CD4-positive, alpha-beta T cell treated with Interleukin-21 for 1 hour (primary cell): ENCODE data around the gene IGFBP1.
"Not testable (repeated sequence)": the region's sequence is repeated elsewhere in the genome, so short reads cannot be mapped to it uniquely, and the experiment has no call there.

Source experiments
- DNase-seq: peaks from one replicate; pipeline ENCODE4 v3.0.0-alpha.2; 2020

Gene IGFBP1

DNA sequence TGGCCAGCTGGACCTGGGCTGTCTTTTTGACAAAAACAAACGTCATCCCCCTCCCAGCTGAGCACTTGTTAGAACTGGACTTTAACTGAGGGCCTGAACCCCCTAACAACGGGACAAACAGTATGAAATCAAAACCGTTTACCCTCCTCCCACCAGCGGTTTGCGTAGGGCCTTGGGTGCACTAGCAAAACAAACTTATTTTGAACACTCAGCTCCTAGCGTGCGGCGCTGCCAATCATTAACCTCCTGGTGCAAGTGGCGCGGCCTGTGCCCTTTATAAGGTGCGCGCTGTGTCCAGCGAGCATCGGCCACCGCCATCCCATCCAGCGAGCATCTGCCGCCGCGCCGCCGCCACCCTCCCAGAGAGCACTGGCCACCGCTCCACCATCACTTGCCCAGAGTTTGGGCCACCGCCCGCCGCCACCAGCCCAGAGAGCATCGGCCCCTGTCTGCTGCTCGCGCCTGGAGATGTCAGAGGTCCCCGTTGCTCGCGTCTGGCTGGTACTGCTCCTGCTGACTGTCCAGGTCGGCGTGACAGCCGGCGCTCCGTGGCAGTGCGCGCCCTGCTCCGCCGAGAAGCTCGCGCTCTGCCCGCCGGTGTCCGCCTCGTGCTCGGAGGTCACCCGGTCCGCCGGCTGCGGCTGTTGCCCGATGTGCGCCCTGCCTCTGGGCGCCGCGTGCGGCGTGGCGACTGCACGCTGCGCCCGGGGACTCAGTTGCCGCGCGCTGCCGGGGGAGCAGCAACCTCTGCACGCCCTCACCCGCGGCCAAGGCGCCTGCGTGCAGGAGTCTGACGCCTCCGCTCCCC is at the start of gene IGFBP1:
IGFBP1 (plus strand) TSS at position 304 of the 808 bp plus-strand sequence; CDS start at position 469, 165 bp downstream.
- no peak for DNase-seq

DNA sequence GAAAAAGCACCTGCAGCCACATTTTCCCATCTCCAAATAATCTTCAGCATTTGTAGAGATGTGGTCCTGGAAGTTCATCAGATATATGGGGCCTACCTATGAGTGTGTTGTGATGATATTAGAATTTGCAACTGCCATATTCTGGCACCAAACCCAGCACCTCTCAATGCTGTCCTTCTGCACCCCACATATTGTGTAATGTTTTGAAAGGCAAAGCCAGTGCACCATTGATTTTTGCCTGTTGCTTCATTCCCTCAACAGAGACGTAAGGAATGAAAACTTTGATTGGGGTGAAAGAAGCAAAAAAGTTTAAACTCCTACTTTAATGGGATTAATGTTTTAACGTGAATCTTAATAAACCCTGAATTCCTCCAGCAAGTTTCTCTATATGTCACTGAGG is 49.4 kb upstream of the IGFBP1 start:
- not testable (repeated sequence) for DNase-seq

DNA sequence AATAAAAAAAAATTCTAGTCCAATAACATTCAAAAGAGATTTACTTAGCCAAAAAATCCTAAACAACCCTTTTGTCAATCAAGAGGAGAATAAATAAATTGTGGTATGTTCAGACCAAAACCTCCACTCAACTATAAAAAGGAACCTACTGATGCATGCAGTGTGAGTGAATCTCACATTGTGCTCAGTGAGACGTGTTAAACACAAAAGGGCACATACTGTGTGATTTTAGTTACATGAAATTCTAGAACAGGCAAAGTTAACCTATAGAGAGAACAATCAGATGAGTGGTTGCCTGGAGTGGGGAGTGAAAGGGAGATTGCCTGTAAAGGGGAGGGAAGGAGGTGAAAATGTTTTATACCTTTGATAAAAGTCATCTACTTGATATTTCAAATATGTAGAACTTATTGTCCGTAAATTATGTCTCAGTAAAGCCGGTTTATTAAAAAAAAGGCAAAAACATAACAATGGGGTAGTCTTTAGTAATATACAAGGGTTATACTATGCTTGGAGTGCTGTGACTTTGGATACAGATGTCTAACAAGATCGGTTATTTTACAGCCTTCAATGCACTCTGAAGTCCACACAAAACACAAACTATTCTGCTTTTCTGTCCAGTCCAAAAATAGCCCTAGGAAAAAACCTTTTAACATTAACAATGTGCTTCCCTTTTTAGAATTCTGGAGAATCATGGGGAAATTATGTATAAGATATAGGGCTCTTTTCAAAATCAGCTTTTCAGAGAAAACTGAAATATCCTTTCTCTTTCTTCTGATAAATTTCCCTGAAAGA is 46.2 kb upstream of the IGFBP1 start:
- not testable (repeated sequence) for DNase-seq

DNA sequence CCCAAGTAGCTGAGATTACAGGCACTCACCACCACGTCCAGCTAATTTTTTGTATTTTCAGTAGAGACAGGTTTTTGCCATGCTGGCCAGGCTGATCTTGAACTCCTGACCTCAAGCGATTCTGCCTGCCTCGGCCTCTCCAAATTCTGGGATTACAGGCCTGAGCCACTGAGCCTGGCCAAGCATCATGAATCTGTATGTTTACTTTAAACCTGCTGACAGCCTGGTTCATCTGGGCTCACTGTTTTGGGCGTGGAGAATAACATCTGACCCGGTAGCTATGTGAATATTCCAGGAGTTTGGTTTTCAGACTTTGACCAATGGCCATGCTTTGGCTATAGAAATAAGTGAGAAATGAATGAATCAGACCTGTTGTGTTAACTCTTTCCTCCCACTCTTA is 41.8 kb upstream of the IGFBP1 start:
- DNase-seq: not testable (repeated sequence)

DNA sequence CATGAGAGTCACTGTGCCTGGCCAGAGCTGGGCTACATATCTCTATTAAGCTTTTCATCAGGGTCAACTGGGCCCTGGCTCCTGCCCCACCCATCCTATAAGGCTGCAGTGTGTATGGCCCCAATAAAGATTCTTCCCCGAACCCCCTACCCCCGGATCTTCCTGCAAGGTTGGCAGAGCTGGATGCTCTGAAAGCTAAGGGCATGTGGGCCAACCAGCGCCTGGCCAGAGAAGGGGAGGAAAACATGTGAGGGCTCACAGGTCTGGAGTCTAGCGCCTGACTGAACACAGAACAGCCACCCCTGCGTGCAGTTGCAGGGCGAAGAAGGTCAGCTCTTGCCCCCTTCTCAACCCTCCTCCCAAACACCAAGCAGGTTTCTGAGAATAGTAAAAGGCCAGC is 39.6 kb upstream of the IGFBP1 start:
- not testable (repeated sequence) for DNase-seq

DNA sequence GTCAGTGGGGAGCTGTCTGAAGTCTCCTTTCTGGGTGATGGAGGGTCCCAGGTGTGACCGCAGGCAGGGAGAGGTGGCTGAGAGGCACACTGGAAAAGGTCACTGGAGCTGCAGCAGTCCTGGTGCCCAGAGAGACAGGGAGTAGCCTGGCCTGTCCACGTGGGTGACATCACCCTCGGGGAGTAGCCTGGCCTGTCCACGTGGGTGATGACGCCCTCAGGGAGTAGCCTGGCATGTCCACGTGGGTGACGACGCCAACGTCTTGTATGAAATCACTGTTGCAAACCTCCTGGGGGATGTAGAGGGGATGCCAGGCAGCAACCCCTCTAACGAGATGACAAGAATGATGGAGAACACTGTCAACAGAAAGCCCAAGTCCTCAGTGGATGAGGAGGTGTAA is 35.3 kb upstream of the IGFBP1 start:
- DNase-seq: not testable (repeated sequence)

DNA sequence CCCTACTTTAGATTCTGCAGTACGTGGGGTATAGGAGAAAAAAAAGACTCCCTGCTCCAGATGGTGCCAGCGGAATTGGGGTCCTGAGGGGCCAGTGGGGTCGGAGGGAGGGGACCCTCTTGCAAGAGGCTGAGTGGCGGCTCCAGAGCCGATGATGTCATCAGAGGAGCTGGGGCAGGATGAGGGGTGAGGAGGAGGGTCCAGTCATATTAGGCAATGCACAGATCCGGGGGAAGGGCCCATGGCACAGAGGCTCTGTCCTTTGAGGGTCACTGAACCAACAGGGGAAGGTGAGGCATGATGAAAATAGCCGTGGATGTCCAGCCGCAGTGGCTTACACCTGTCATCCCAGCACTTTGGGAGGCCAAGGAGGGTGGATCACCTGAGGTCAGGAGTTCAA is 34.8 kb upstream of the IGFBP1 start:
- DNase-seq: not testable (repeated sequence)

DNA sequence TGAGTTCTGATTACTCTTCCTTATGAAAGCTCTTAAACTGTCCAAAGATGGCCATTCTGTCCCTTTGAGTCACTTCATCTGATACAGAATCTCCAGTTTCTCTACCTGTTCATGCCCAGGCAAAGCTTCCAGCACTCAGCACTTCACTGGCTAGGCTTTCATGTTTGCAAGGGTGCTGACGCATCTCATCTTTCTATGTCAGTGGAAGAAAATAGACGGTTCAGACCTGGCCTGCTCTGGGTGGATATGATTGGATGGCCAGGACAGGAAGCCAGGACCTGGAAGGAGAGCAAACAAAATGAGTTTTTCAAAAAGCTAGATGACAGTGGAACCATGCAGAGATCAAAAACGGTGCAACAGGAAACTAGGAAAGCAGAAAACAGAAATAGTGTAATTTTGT is 32.6 kb upstream of the IGFBP1 start:
- DNase-seq: not testable (repeated sequence)

DNA sequence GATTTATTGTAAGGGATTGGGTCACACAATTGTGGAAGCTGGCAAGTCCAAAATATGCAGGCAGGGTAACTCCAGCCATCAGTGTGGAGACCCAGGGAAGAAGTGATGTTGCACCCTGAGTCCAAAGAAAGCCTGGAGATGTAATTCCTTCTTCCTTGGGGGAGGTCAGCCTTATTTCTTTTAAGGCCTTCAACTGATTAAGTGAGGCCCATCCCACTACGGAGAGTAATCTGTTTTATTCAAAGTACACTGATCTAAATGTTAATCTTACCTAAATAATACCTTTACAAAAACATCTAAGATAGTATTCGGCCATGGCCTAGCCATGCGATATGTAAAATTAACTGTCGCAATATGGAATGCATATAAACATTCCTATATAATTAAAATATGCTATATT is 31.4 kb upstream of the IGFBP1 start:
- DNase-seq: not testable (repeated sequence)

DNA sequence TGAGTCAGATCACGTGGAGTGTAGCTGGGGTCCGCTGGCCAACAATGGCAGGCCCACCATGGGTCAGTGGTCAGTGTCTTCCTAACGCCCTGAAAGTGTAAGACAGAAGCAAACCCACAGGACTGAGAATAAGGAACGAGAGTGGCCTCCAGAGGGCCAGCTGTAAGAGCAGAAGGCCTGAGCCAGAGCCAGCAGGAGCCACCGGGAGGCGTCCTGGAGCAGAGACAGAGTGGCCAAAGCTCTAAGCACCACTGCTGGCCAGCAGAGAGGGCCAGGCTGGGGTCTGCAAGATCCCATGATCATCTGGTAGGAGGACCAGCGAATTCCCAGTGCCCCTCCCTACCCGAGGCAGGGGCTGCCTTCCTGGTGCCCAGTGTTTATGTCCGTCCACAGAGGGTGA is 24.6 kb upstream of the IGFBP1 start:
- DNase-seq: no peak

DNA sequence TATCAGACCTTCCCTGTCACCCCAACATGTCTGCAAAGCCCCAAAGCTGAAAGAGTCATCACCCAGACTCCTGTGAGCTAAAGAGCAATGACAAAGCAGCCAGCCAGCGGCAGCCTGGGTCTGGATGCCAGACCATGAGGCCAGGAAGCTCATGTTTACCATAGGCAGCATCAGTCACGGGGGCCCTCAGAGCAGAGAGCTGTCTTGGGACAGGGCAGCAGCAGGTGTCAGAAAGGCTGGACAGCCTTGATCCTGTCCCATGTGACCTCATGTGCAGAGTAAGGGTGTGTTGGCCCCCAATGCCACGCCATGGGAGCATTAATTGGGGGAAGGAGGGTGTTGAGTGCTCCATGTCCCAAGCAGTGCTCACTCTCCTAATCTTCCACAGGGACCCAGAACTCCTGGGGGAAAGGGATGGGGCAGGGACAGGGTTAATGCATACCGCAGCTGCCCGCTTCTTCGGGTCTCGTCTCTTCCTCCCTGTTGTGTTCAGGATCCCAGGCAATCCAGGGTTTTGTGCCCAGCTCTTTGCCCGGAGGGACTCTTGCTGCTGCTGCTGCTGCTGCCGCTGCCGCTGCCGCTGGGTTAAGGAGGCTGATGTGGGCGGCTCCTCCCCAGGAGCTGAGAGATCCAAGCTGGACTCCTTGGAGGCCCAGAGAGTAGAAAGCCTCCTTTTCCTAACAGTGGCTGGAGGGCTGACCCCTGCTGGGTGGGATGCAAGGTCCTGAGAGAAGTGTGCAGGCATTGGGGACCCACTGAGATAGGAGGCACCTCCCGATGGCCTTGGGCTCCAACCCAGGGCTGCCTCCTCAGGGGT is 22.5 kb upstream of the IGFBP1 start:
- no peak for DNase-seq

DNA sequence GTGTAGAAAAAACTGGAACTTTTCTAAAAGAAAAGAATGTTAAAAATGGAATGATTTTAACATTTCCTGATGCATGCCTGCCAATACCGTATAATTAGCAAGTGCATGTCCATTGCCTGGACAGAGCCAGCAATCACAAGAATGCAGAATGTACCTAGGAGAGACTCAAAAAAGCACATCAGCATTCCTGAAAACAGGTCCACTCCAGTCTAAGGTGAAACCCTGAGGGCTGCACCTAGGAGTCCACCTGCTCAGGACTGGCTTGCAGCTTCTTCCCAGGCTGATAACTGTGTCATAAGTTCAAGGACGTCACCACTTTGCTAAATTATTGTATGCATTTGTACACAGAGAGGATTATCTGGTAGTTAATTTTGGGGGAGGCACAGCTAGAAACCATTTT is 20.8 kb upstream of the IGFBP1 start:
- no peak for DNase-seq

DNA sequence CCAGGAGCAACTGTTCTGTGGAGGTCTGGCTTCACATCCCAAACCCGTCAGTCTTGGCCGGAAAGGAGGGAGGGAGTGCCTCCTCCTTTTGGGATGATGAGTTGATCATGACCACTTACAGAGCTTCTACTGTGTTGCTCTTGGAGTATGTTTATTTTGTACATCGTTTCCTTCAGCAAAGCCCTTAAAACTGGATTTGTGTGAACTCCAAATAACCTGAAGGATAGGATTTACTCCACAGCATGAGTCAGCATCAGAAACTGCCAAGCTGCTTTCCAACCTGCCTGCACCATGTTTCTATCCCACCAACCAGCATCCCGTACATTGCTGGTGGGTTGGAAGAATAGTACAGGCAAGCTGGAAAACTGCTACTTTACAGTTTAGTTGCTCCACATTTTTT is 18.9 kb upstream of the IGFBP1 start:
- no peak for DNase-seq

DNA sequence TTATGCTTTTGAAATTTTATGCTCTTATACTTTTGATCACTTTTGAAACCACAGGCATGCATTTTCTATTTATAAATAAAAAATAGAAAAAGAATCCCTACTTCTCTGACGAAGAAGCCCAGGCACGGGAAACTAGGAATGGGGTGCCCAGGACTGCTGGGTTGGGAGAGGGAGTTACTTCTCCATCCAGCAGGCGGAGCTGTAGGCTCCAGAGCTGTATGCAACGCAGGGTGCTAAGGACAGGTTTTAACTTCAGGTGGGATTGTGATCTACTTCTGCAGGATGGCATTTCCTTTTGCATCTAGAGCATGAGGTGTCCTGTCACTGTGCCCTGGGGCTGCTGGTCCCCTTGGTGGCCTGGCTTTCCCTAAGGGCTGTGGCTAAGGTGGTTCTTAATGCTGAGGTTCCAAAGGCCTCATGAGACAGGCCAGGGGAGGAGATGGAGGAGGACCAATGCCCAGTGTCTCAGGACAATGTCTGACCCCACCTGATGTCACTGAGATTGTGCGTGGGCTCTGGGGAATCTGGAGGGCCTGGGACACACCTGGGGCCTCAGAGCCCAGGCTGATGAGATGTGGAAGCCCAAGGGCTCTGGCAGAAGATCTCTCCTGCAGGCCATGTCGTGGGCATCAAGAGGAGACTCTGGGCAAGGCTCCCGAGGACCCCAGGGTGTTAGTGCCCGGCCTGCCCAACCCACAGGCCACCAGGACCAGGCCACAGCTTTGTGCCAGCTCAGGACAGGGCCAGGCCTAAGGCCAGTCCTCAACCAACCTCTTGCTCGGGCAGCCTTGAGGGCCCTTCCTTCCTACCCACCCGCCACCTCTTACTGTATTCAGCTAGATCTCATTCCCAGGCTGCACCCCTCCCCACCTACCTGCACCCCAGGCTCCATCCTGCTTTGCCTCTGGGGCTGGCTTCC is 15.9 kb upstream of the IGFBP1 start:
- DNase-seq: no peak

DNA sequence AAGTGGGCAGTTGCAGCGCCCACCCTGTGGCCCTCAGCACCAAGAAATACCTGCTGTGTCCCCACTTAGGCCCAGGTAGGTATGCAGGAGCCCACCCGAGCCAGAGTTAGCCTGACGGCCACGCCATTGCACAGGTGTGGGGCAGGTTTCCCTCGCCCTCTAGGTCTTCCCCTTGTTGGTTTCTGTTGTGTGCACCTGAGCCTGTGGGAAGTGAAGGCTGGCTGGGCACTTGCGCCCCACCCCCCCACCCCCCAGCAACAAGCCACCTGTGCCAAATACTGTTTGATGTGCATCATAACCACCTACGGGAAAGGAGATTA is 15.3 kb upstream of the IGFBP1 start, which contains the start of gene CCDC201:
CCDC201 (minus strand) TSS at position 48 of the 320 bp plus-strand sequence. CDS start 75 bp downstream, outside the sequence.
- no peak for DNase-seq

DNA sequence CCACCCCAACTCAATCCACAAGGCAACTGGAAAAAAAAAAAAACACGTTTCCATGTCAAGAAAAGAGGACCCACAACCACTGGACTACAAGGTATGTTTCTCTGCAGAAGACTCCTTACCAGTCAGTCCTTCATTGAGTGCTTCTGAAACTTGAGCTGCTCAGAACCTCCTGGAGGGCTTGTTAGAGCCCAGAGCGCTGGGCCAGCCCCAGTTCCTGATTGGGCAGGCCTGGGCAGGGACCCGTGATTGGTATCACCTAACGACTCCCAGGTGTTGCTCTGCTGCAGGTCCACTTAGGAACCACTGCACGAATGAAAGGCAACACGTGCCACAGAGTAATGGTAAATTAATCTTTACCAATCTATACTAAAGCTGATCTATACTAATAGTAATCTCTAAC is 14.9 kb upstream of the IGFBP1 start:
- no peak for DNase-seq

DNA sequence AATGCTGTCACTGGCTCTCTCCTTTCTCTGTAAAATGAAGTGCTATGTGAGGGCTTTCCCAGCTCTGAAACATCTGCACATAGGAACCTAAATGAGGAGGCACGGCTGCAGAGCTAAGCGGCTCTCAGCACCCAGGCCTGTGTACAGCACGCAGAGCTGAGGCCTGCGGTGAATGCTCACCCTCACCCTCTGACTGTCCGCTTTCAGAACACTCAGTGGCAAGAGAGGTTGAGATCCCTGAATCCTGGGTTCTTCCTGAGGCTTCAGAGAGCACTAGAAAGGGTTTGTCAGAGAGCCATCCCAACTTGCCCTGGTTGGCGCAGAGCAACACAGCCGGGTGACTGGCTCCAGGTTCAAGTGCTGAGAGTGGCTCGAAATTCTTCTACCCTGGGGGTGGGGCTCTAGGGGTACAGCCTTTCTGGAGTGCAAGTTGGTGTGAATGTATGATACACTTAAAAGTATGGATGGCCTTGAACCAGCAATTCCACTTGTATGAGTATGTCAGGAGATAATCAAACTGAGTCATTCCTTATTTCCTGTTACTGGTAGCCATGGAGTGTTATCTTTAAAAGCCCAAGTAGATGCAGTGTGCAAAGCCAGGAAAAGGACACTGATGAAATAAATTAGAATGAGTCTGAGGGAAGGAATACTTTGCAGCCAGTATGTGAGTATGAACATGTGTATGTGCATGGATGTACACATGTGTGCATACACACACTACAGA is 13.7 kb upstream of the IGFBP1 start:
- no peak for DNase-seq

DNA sequence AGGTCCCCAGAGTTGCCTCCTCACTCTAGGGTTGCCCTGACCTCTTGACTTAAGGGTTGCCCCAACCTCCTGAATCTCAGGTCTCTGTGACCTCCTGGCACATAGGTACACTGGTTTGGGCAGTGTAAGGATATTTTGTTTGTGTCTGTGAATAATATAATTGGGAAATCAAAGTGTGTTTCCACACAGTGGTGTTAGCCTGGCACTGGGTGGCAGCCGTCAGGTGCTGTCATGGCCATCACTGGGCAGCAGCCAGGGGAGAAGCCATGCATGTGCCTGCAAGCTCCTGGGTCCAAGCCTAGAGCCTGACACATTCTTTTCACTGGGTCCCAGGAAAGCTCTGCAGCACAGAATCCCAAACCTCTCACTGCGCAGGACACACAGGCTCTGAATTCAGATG is 11.8 kb upstream of the IGFBP1 start:
- DNase-seq: no peak

DNA sequence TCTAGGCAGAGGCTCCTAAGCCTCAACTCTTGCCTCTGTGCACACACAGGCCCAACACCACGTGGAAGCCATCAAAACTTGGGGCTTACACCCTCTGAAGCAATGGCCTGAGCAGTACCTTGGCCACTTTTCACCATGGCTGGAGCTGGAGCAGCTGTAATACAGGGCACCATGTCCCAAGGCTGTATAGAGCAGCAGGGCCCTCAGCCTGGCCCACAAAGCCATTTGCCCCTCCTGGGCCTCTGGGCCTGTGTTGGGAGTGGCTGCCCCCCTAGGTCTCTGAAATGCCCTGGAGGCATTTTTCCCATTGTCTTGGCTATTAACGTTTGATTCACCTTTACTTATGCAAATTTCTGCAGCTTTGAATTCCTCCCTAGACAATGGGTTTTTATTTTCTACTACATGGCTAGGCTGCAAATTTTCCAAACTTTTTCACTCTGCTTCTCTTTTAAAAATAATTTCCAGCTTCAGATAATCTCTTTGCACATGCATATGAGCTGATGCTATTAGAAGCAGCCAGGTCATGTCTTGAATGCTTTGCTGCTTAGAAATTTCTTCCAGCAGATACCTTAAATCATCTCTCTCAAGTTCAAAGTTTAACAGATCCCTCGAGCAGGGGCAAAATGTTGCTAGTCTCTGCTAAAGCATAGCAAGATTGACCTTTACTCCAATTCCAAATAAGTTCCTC is 9.7 kb upstream of the IGFBP1 start:
- DNase-seq: no peak

DNA sequence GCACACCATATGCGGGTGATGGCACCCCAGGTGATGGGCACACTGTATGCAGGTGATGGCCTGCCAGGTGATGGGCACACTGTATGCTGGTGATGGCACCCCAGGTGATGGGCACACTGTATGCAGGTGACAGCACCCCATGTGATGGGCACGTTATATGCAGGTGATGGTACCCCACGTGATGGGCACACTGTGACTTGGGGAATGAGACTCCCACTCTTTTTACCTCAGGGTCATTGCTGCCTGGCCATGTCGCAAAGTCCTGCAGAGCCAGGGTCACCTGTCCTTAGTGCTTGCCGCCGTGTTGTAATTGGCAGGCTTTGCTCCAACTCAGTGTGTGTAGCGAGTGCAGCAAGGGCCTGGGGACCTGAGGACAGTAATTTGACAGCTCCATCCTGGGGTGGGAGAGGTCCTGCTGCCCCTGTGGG is 7.8 kb upstream of the IGFBP1 start:
- DNase-seq: no peak

DNA sequence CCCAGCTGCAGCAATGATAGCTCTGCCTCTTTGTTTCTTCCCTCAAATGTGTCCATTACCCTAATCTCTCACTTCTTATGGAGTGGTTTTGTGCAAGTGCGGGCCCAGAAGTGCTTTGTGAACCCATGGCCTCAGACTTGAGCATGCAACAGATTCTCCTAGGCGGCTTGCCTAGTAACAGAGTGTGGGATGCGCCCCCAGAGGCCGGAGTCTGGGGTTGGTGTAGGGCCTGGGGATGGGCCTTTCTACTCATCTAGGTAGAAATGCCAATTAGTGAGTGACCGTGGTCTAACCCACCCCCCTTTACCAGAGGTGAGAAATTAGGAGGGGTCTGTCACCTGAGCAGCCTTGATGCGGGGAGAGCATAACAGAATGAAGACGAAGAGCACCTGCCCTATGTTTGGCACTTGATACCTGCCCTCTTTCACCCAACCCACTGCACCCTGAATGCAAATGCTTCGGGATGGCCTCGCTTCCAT is 7.0 kb upstream of the IGFBP1 start:
- no peak for DNase-seq
